Suprapubic skin (tissue), 4 donors: ENCODE results near the gene ITIH4. TPM values are rescaled to one million over a fixed set of nuclear protein-coding genes. Genes with fewer than 3 reads are reported as not detected.

Experiments used
- DNase-seq, 2 donors: peaks; one replicate each; pipeline ENCODE4 v3.0.0-alpha.2; 2019; ENCODE audit warnings: low spot score in 2 of 2
- H3K27ac ChIP-seq: fragments of 200-600 bp; sonication (generic); one replicate; pipeline ENCODE4 v1.5.1; 2019
- H3K27me3 ChIP-seq: fragments of 200-600 bp; sonication (generic); one replicate; pipeline ENCODE4 v1.5.1; 2019
- H3K36me3 ChIP-seq: fragments of 200-600 bp; sonication (generic); one replicate; pipeline ENCODE4 v1.5.1; 2019
- H3K4me1 ChIP-seq: fragments of 200-600 bp; sonication (generic); one replicate; pipeline ENCODE4 v1.5.1; 2019
- H3K4me3 ChIP-seq: fragments of 200-600 bp; sonication (generic); one replicate; pipeline ENCODE4 v1.5.1; 2019; ENCODE audit warnings: mild to moderate bottlenecking
- H3K9me3 ChIP-seq: fragments of 200-600 bp; sonication (generic); one replicate; pipeline ENCODE4 v1.5.1; 2019
- EP300 ChIP-seq: sonication (generic); formaldehyde crosslinking; IDR thresholded peaks from one replicate; pipeline ENCODE4 v1.6.1; 2017; ENCODE audit warnings: antibody characterized with exemption
- POLR2A ChIP-seq, 2 donors: fragments of 450-650 bp; IDR thresholded peaks; one replicate each; pipeline ENCODE4 v1.6.1; 2017; ENCODE audit warnings: antibody characterized with exemption in 2 of 2, mild to moderate bottlenecking in 2 of 2, moderate library complexity in 2 of 2
- POLR2AphosphoS5 ChIP-seq, 3 donors: sonication (generic); formaldehyde crosslinking; IDR thresholded peaks; one replicate each; pipeline ENCODE4 v1.6.1; 2017; ENCODE audit warnings: antibody characterized with exemption in 3 of 3
- WGBS: methylation state at CpG from one replicate; pipeline ENCODE4 v1.1.5; 2018; 5-methylcytosine and 5-hydroxymethylcytosine counted together
- total RNA-seq, 4 donors: library from RNA; depleted of rRNA; stranded (reverse); fragments of >200 nt; gene quantifications; one replicate each; pipeline ENCODE4 v1.1.0, GENCODE V29; 2016
- TF ChIP-seq, protein P1 (sequence below), 2 donors: fragments of 200-600 bp in 1 of 2; fragments of 450-650 bp in 1 of 2; sonication (generic) in 1 of 2; IDR thresholded peaks; one replicate each; pipeline ENCODE4 v1.5.1; 2016 to 2019; ENCODE audit warnings: antibody characterized with exemption in 2 of 2, mild to moderate bottlenecking in 1 of 2, moderate library complexity in 1 of 2

The ITIH4 gene
- total RNA-seq, 4 donors from 2014 or later: 2.1 to 12.2 (median 4.6) TPM

DNA sequence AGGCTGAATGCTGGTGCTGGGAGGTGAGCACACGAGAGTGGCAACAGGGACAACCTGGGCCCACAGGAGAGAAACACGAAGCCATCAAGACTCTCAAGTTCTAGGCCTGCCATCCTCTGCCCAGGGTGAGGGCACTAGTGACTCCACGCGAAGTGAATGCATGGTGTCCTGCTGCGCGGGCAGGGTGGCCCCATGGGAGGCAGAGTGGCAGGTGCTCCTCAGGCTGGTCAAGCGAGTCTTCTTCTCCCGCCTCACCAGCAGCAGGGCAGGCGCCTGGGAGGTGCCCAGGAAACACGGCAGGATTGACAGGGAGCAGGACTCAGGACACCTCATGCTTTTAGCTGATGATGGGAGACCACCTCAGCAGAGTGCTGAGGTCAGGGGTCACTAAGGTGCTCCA lies 40.0 kb upstream of the ITIH4 start:
- Histone ChIP-seq H3K36me3 (no peaks in the 10 kb centered on the region), H3K27ac (no peak overlapping the region), H3K4me1 (peaks cover 17% of the 10 kb centered on the region), H3K4me3 (no peak overlapping the region), H3K27me3 (no peaks in the 10 kb centered on the region), H3K9me3 (no peaks in the 10 kb centered on the region)
- WGBS: 92% methylated on average over 2 of the region's 10 CpGs
- TF ChIP-seq, protein P1, sequence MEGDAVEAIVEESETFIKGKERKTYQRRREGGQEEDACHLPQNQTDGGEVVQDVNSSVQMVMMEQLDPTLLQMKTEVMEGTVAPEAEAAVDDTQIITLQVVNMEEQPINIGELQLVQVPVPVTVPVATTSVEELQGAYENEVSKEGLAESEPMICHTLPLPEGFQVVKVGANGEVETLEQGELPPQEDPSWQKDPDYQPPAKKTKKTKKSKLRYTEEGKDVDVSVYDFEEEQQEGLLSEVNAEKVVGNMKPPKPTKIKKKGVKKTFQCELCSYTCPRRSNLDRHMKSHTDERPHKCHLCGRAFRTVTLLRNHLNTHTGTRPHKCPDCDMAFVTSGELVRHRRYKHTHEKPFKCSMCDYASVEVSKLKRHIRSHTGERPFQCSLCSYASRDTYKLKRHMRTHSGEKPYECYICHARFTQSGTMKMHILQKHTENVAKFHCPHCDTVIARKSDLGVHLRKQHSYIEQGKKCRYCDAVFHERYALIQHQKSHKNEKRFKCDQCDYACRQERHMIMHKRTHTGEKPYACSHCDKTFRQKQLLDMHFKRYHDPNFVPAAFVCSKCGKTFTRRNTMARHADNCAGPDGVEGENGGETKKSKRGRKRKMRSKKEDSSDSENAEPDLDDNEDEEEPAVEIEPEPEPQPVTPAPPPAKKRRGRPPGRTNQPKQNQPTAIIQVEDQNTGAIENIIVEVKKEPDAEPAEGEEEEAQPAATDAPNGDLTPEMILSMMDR (IDR thresholded peaks at IDR 0.05): no peak
- DNase-seq: no peak

DNA sequence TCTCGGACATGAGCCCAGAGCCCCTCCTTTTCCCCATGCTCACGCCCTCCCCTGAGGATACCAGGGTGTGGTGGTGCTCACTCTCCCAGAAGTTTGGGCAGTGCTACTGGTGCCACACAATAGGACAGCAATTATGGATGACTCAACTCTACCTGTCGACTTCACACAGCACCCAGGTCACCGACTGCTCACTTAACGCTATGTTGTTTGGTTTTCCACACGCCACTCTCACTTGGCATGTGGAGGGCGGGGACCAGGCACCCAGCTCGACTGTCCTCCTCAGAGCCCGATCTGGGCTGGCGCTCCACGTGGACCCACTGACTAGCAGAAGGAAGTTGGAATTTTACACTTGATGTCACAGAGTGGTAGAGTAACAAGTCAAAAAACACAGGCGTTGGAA lies 36.0 kb upstream of the ITIH4 start:
- Histone ChIP-seq H3K4me3 (no peak overlapping the region), H3K27me3 (no peaks in the 10 kb centered on the region), H3K9me3 (no peaks in the 10 kb centered on the region), H3K36me3 (no peaks in the 10 kb centered on the region), H3K4me1 (peaks cover 3% of the 10 kb centered on the region), H3K27ac (no peak overlapping the region)
- DNase-seq: no peak
- 61% methylated on average over 12 of the region's 12 CpGs for WGBS
- TF ChIP-seq EP300: no peak
- TF ChIP-seq, protein P1 (IDR thresholded peaks at IDR 0.05): no peak
- TF ChIP-seq POLR2AphosphoS5 (IDR thresholded peaks at IDR 0.05): no peak
- no peak for TF ChIP-seq POLR2A (IDR thresholded peaks at IDR 0.05)

DNA sequence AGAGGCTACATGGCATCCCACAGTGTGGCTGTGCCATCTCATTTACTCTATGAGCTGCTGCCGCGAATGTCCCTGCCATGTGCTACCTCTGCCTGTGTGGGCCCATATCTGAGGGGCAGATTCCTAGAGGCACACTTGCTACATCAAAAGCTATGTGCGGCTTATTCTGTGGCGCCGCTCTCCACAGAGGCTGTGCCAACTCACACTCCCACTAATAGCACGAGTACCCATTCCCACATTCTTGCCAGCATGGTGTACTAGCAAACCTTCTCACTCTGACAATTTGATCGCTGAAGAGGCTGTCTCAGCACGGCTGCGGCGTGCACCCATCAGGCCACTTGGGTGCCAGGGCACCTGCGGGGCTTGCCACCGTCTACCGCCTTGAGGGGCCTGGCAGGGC lies 35.5 kb upstream of the ITIH4 start:
- WGBS: 66% methylated on average over 13 of the region's 13 CpGs
- DNase-seq: no peak
- no peak overlapping the region for H3K27ac ChIP-seq
- H3K9me3 ChIP-seq: no peaks in the 10 kb centered on the region
- TF ChIP-seq POLR2A (IDR thresholded peaks at IDR 0.05): no peak
- no peak for TF ChIP-seq POLR2AphosphoS5 (IDR thresholded peaks at IDR 0.05)
- TF ChIP-seq, protein P1 (IDR thresholded peaks at IDR 0.05): no peak
- no peak for TF ChIP-seq EP300
- H3K4me1 ChIP-seq: peaks cover 3% of the 10 kb centered on the region
- no peaks in the 10 kb centered on the region for H3K27me3 ChIP-seq
- H3K4me3 ChIP-seq: no peak overlapping the region
- H3K36me3 ChIP-seq: no peaks in the 10 kb centered on the region

DNA sequence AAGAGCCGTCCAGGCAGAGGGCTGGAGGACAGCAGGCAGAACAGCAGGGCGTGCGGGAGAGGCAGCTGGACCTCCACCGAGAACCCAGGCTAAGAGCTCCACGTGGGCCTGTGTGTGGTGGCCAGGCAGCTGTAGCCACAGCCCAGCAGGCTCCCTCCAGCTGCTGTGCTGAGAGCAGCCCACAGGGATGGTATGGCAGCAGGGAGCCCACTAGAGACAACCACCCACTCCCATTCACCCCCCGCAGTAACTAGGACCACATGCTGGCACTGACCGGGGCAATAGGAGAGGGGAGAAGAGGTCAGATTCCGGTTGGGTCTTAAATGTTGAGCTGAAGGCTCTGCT lies 29.9 kb upstream of the ITIH4 start:
- H3K27me3 ChIP-seq: no peaks in the 10 kb centered on the region
- H3K27ac ChIP-seq: no peak overlapping the region
- H3K4me3 ChIP-seq: no peak overlapping the region
- no peaks in the 10 kb centered on the region for H3K36me3 ChIP-seq
- WGBS: 73% methylated on average over 7 of the region's 8 CpGs
- TF ChIP-seq, protein P1 (IDR thresholded peaks at IDR 0.05): no peak
- TF ChIP-seq POLR2AphosphoS5 (IDR thresholded peaks at IDR 0.05): no peak
- no peak for TF ChIP-seq EP300
- no peak for TF ChIP-seq POLR2A (IDR thresholded peaks at IDR 0.05)
- H3K4me1 ChIP-seq: no peaks in the 10 kb centered on the region
- no peak for DNase-seq
- H3K9me3 ChIP-seq: no peaks in the 10 kb centered on the region

DNA sequence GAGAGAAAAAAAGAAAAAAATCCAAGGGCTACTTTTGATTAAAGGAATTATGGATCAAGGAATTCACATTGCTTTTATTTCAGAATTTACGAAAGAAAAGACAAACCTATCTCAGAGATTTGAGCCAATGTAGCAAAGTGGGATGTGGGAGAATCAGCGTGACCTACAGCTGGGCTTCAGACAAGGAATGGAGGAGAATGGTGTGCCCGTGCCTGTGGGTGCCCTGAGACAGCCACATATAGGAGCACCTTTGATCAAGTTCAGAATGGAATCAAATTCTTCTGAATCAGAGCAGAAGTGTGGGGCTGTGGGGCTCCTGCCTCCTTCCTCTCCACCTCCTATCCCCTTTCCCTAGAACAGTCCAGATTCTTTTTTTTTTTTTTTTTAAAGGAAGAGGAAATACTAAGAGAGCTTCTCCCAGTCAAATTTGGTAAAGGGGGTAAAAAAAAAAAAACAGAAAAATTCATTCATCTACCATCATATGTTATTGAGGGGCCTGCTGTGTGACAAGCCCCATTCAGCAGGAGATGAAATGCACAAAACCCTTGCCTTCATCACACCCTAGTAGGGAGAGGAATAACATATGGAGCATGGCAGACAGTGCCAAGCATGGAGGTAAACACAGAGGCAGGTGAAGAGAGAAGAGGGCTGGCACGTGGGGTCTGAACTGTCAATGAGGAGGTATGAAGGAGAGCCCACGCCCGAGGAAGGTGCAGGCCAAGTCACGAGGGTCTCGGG lies 29.4 kb upstream of the ITIH4 start:
- no peak overlapping the region for H3K4me3 ChIP-seq
- H3K27ac ChIP-seq: no peak overlapping the region
- no peak for DNase-seq
- no peaks in the 10 kb centered on the region for H3K4me1 ChIP-seq
- 81% methylated on average over 8 of the region's 8 CpGs for WGBS
- TF ChIP-seq POLR2A (IDR thresholded peaks at IDR 0.05): no peak
- H3K36me3 ChIP-seq: no peaks in the 10 kb centered on the region
- H3K27me3 ChIP-seq: no peaks in the 10 kb centered on the region
- no peaks in the 10 kb centered on the region for H3K9me3 ChIP-seq

DNA sequence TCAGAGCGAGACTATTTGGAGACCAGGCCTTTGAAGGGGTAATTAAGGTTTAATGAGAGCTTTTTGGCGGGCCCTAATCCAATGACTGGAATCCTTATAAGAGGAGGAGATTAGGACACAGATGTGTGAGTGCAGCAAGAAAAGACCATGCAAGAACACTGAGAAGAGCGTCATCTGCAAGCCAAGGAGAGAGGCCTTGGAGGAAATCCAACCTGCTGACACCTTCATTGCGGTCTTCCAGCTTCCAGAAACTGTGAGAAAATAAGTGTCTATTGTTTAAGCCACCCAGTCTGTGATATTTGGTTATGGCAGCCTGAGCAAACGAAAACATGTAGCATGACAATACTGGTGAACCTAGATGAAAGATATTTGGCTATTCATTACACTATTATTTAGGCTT lies 27.4 kb upstream of the ITIH4 start:
- no peak for DNase-seq
- H3K9me3 ChIP-seq: no peaks in the 10 kb centered on the region
- no peak overlapping the region for H3K27ac ChIP-seq
- peaks cover 8% of the 10 kb centered on the region for H3K36me3 ChIP-seq
- H3K4me3 ChIP-seq: no peak overlapping the region
- WGBS: 90% methylated on average over 5 of the region's 5 CpGs
- no peaks in the 10 kb centered on the region for H3K27me3 ChIP-seq
- no peaks in the 10 kb centered on the region for H3K4me1 ChIP-seq
- TF ChIP-seq POLR2AphosphoS5 (IDR thresholded peaks at IDR 0.05) (no peak), POLR2A (IDR thresholded peaks at IDR 0.05) (no peak), EP300 (no peak)
- TF ChIP-seq, protein P1 (IDR thresholded peaks at IDR 0.05): no peak
